ENCODE results near the gene ATP11C.

The ATP11C gene

DNA sequence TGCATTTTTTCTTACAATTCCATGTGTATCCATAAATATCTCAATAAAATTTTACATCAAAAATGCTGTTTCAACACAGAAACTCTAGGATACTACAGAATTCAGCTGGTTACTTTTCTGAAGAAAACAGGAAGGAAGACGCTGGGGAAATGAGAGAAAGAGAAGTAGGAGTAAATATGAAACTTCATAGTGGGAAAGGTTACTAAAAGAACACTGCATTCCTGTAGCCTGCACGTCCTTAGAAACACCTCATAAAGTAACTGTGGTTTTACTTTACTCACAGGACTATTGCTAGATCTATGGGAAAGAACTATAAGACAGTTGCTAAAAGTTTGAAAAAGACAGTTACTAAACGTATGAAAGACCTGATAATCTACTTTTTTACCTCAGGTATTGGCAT, 23.1 kb downstream of the ATP11C start:
- TF ChIP-seq, protein P1, sequence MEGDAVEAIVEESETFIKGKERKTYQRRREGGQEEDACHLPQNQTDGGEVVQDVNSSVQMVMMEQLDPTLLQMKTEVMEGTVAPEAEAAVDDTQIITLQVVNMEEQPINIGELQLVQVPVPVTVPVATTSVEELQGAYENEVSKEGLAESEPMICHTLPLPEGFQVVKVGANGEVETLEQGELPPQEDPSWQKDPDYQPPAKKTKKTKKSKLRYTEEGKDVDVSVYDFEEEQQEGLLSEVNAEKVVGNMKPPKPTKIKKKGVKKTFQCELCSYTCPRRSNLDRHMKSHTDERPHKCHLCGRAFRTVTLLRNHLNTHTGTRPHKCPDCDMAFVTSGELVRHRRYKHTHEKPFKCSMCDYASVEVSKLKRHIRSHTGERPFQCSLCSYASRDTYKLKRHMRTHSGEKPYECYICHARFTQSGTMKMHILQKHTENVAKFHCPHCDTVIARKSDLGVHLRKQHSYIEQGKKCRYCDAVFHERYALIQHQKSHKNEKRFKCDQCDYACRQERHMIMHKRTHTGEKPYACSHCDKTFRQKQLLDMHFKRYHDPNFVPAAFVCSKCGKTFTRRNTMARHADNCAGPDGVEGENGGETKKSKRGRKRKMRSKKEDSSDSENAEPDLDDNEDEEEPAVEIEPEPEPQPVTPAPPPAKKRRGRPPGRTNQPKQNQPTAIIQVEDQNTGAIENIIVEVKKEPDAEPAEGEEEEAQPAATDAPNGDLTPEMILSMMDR (IDR thresholded peaks at IDR 0.05; ENCODE audit: insufficient read depth, low read length, missing control alignments): no peak
- DNase-seq (ENCODE audit: low read depth, low spot score): no peak
- CTCF ChIA-PET: no interaction called here
- H3K4me3 ChIP-seq (ENCODE audit: low read depth, low read length): no peak overlapping the region
- POLR2A ChIA-PET: no interaction called here

DNA sequence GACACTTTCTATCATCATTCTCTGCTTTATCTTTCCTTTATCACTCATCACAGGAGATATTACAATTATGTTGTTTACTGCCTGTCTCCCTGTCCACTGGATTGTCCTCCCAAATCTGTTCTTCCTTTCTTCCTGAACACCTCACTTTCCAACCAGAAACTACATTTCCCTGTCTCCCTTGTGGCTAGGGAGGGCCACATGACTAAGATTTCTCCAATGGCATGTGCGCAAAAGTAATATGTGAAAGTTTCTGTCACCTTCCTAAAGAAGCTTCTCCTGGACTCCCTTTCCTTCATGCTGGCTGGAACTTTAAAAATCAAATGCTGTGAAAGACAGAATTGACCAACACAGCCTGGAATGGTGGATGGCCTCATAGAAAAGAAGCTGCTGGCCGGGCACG, 25.8 kb downstream of the ATP11C start:
- no peak for DNase-seq (ENCODE audit: low read depth, low spot score)
- no peak overlapping the region for H3K4me3 ChIP-seq (ENCODE audit: low read depth, low read length)
- POLR2A ChIA-PET: no interaction called here
- TF ChIP-seq, protein P1 (IDR thresholded peaks at IDR 0.05; ENCODE audit: insufficient read depth, low read length, missing control alignments): no peak
- CTCF ChIA-PET: no interaction called here

DNA sequence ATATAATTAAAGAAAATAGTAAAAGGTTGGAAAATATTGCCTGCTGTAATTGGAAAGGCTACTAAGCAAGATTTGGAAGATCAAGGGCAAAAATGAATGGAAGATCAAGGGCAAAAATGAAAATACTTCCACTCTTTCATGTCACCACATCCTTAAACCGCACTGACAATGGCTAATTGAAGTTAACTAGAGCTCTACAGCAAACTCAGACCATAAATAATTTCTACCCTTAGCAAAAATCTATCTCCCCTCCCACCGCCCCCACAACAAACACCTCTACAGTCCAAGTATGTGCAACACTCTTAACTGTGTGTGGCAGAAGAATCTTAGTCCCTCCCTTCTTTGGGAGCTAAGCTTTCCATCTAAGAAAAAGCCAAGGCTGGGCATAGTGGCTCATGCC, 27.1 kb downstream of the ATP11C start:
- TF ChIP-seq, protein P1 (IDR thresholded peaks at IDR 0.05; ENCODE audit: insufficient read depth, low read length, missing control alignments): no peak
- ChIA-PET POLR2A (no interaction called here), CTCF (no interaction called here)
- DNase-seq (ENCODE audit: low read depth, low spot score): no peak
- no peak overlapping the region for H3K4me3 ChIP-seq (ENCODE audit: low read depth, low read length)

DNA sequence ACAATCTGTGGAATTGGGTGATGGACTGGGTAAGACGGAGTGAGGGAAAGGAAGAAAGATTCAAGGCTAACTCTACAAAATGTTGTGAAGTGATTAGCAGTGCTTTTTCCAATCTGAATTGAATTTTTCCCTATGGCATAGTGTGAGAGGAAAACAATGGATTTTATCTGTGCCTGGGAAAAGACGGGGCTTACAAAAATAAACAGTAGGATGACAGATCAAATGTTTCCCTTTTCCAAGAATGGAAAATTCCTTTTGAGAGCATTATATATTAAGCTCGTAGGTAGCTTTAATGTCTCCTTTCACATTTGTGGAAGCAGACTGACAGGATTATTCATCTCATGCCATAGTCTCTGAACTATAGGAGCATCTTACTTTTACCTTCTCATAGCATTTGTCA, 27.8 kb downstream of the ATP11C start:
- CTCF ChIA-PET: no interaction called here
- TF ChIP-seq, protein P1 (IDR thresholded peaks at IDR 0.05; ENCODE audit: insufficient read depth, low read length, missing control alignments): no peak
- DNase-seq (ENCODE audit: low read depth, low spot score): no peak
- H3K4me3 ChIP-seq (ENCODE audit: low read depth, low read length): no peak overlapping the region
- POLR2A ChIA-PET: no interaction called here

DNA sequence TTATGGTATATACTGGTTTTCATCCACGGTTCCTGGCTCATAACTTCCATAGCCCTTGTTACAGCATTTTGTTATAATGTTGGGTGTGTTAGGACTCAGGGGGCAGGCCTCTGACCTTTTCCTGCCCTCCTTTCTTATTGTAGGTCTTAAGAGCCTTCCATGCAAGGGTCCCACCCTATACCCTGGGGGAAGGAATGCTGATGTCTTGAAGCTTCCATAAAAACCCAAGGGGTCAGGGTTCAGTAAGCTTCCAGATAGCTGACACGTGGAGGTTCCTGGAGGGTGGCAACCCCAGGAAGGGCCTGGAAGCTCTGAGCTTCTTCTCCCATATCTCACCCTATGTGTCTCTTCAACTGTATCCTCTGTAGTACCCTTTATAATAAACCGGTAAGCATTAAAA, 29.6 kb downstream of the ATP11C start:
- TF ChIP-seq, protein P1 (IDR thresholded peaks at IDR 0.05; ENCODE audit: insufficient read depth, low read length, missing control alignments): no peak
- CTCF ChIA-PET: no interaction called here

DNA sequence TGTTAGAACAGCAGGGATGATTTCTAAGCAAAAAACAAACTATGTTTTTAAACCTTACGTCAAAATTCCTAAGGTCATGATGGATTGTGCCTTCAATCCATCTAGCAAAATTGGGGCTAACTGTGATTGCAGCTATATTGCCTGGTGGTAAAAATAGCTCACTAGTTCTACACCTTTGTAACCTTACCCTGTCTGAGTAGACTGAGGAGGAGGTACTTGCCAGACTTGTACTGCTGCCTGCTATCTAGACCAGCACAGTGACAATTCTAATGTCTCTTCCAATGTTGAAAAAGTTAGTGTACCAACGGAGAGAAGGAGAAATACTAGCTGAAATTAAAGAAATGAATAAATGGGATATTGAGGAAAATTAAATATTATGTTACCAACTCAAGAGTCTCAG, 30.3 kb downstream of the ATP11C start:
- TF ChIP-seq, protein P1 (IDR thresholded peaks at IDR 0.05; ENCODE audit: insufficient read depth, low read length, missing control alignments): no peak
- POLR2A ChIA-PET: no interaction called here
- DNase-seq (ENCODE audit: low read depth, low spot score): no peak
- no peak overlapping the region for H3K4me3 ChIP-seq (ENCODE audit: low read depth, low read length)
- CTCF ChIA-PET: no interaction called here

More for the DNA sequence above, 29.6 kb downstream of the ATP11C start:
- no peak for DNase-seq (ENCODE audit: low read depth, low spot score)
- no peak overlapping the region for H3K4me3 ChIP-seq (ENCODE audit: low read depth, low read length)
- POLR2A ChIA-PET: no interaction called here
